Endothelial cell of umbilical vein (primary cell): ENCODE data around the gene MCTP1. TPM values are rescaled to one million over a fixed set of nuclear protein-coding genes. Genes with fewer than 3 reads are reported as not detected.

ENCODE experiments used
- BruUV-seq: library from RNA; stranded (reverse); fragments of 400-500 nt; replicated peaks from 2 replicates; lab custom pipeline; 2021; lab: Mats Ljungman, UMichigan
- CTCF ChIA-PET: fragments of 300-600, 350-600 bp; sonication (Branson Sonifier 250); formaldehyde crosslinking; loops from one replicate; lab custom pipeline; 2021; ENCODE audit warnings: antibody characterized with exemption, inconsistent platforms; lab: Charles Lee
- POLR2A ChIA-PET: fragments of 300-600, 350-600 bp; sonication (Branson Sonifier 250); formaldehyde crosslinking; loops from one replicate; lab custom pipeline; 2021; ENCODE audit warnings: antibody characterized with exemption, inconsistent platforms; lab: Charles Lee
- DNase-seq: peaks from one replicate; pipeline ENCODE4 v3.0.0-alpha.2; 2011; ENCODE audit warnings: low read depth, low spot score
- FAIRE-seq: peaks from 2 replicates; lab custom pipeline; 2011; peaks lifted over from hg19 to GRCh38; lab: Jason Lieb, UNC
- H2AFZ ChIP-seq: 2 replicates; pipeline ENCODE4 v1.6.0; 2012; ENCODE audit warnings: low read depth, low read length, control low read depth, inconsistent platforms
- H3K27ac ChIP-seq: 2 replicates; pipeline ENCODE4 v1.5.1; 2011; ENCODE audit warnings: low read depth, mild to moderate bottlenecking, control low read depth, low read length, moderate library complexity; ENCODE audit not compliant: insufficient read depth
- H3K27me3 ChIP-seq, 2 experiments: 2 replicates each; pipeline versions ENCODE4 v1.6.0 to v1.6.1; 2011; ENCODE audit warnings: low read length in 2 of 2, mixed read lengths in 1 of 2; ENCODE audit not compliant: control insufficient read depth in 2 of 2, insufficient read depth in 2 of 2
- H3K36me3 ChIP-seq, 2 experiments: 2 replicates in 1 of 2; 3 replicates in 1 of 2; pipeline ENCODE4 v1.5.1; 2011; ENCODE audit warnings: low read length in 2 of 2, mild to moderate bottlenecking in 1 of 2, moderate library complexity in 1 of 2; ENCODE audit not compliant: control insufficient read depth in 2 of 2, insufficient read depth in 2 of 2; ENCODE audit errors: extremely low read depth in 1 of 2
- H3K4me1 ChIP-seq: 3 replicates; pipeline ENCODE4 v1.5.1; 2011; ENCODE audit warnings: mild to moderate bottlenecking, low read length; ENCODE audit not compliant: control insufficient read depth, insufficient read depth; ENCODE audit errors: extremely low read depth
- H3K4me2 ChIP-seq: 2 replicates; pipeline ENCODE4 v1.6.1; 2011; ENCODE audit warnings: low read length, control low read depth, mixed read lengths; ENCODE audit not compliant: insufficient read depth
- H3K4me3 ChIP-seq, 3 experiments: fragments of 200-600 bp in 1 of 3; sonication (generic), shearing (Covaris generic) in 1 of 3; replicated peaks in 1 of 3; 2 replicates each; pipeline ENCODE4 v1.5.1; 2011 to 2016; ENCODE audit warnings: control low read depth in 3 of 3, low read length in 3 of 3, mild to moderate bottlenecking in 2 of 3, inconsistent platforms in 1 of 3, low read depth in 1 of 3, moderate library complexity in 1 of 3; ENCODE audit not compliant: insufficient read depth in 1 of 3
- H3K79me2 ChIP-seq: 2 replicates; pipeline ENCODE4 v1.6.0; 2012; ENCODE audit warnings: low read length, inconsistent platforms; ENCODE audit not compliant: control insufficient read depth, insufficient read depth
- H3K9ac ChIP-seq: replicated peaks from 2 replicates; pipeline ENCODE3; 2011; ENCODE audit warnings: low read length, control low read depth; ENCODE audit not compliant: insufficient read depth; ENCODE audit errors: extremely low read depth
- H3K9me1 ChIP-seq: replicated peaks from 3 replicates; pipeline ENCODE4 v1.6.0; 2011; ENCODE audit warnings: mild to moderate bottlenecking, low read length; ENCODE audit not compliant: control insufficient read depth, insufficient read depth; ENCODE audit errors: extremely low read depth
- H3K9me3 ChIP-seq: replicated peaks from 2 replicates; pipeline ENCODE4 v1.5.1; 2012; ENCODE audit warnings: low read length, inconsistent platforms; ENCODE audit not compliant: control insufficient read depth, insufficient read depth
- H4K20me1 ChIP-seq: replicated peaks from 2 replicates; pipeline ENCODE3; 2011; ENCODE audit warnings: mild to moderate bottlenecking, low read length; ENCODE audit not compliant: control insufficient read depth, insufficient read depth; ENCODE audit errors: extremely low read depth
- CTCF ChIP-seq, 2 donors: IDR thresholded peaks; 1 replicate in 1 of 2; 2 replicates in 1 of 2; pipeline ENCODE4 v1.5.1; 2011; ENCODE audit warnings: low read length in 2 of 2, mild to moderate bottlenecking in 2 of 2, moderate library complexity in 2 of 2, control low read depth in 1 of 2, inconsistent platforms in 1 of 2, low read depth in 1 of 2; ENCODE audit not compliant: insufficient read depth in 1 of 2; ENCODE audit errors: extremely low read depth in 1 of 2
- EZH2 ChIP-seq: IDR thresholded peaks from 2 replicates; pipeline ENCODE4 v1.6.1; 2012; ENCODE audit warnings: borderline replicate concordance, low read depth, mild to moderate bottlenecking, moderate library complexity, low read length, inconsistent platforms; ENCODE audit not compliant: severe bottlenecking
- FOS ChIP-seq: IDR thresholded peaks from 2 replicates; pipeline ENCODE4 v1.6.1; 2011; ENCODE audit warnings: mild to moderate bottlenecking, low read length, moderate library complexity, borderline replicate concordance; ENCODE audit not compliant: insufficient read depth
- GATA2 ChIP-seq: IDR thresholded peaks from 2 replicates; pipeline ENCODE4 v1.7.0; 2011; ENCODE audit warnings: low read depth, mild to moderate bottlenecking, moderate library complexity, mixed read lengths, low read length; ENCODE audit not compliant: insufficient read length, insufficient read depth
- JUN ChIP-seq: IDR thresholded peaks from 2 replicates; pipeline ENCODE4 v1.6.1; 2011; ENCODE audit warnings: borderline replicate concordance, low read depth; ENCODE audit not compliant: insufficient read length, insufficient read depth
- MAX ChIP-seq: IDR thresholded peaks from 2 replicates; pipeline ENCODE4 v1.6.1; 2011; ENCODE audit not compliant: insufficient read depth, insufficient read length
- MYC ChIP-seq: IDR thresholded peaks from one replicate; pipeline ENCODE4 v1.6.1; 2011; ENCODE audit warnings: mild to moderate bottlenecking, low read depth, low read length
- POLR2A ChIP-seq: IDR thresholded peaks from 2 replicates; pipeline ENCODE4 v1.6.1; 2012; ENCODE audit warnings: low read depth, mild to moderate bottlenecking, control low read depth, low read length
- POLR2AphosphoS5 ChIP-seq: IDR thresholded peaks from 2 replicates; pipeline ENCODE4 v1.6.1; 2012; ENCODE audit warnings: low read depth, mild to moderate bottlenecking, control low read depth, low read length, moderate library complexity; ENCODE audit not compliant: insufficient read depth
- dilution Hi-C: fragments of 300-500 bp; cut with MboI; formaldehyde crosslinking; loops from one replicate; pipeline ENCODE4 v1.15.0; 2019; ENCODE audit warnings: low sequenced_read_pairs; ENCODE audit not compliant: extremely low pct_ligation_motif_present
- intact Hi-C: fragments of 100-400 bp; cut with micrococcal nuclease; formaldehyde crosslinking; loops from one replicate; pipeline ENCODE4 v1.10.0; 2022
- polyA plus RNA-seq, 4 experiments: library from polyadenylated mRNA; depleted of rRNA in 3 of 4; stranded (reverse) in 3 of 4; unstranded in 1 of 4; fragments of >200 nt; gene quantifications; 2 replicates each; pipeline versions ENCODE4 v1.2.1 to v1.2.3, GENCODE V29; 2011 to 2012; ENCODE audit warnings: missing spikeins in 1 of 4
- total RNA-seq: library from RNA; stranded (reverse); gene quantifications from 2 replicates; pipeline ENCODE4 v1.2.3, GENCODE V29; 2021

Gene MCTP1
- total and polyA plus RNA-seq, 2 donors (not counting 3 experiments of a cell fraction or from before 2014, with no cell fraction given), result 79.3 to 203 TPM

- Histone ChIP-seq H4K20me1 (no peaks in the 10 kb centered on the region), H3K79me2 (no peaks in the 10 kb centered on the region), H3K4me3 (no peak overlapping the region), H3K36me3 (no peaks in the 10 kb centered on the region), H3K4me2 (no peak overlapping the region), H3K27me3 (no peaks in the 10 kb centered on the region), H3K9me1 (no peaks in the 10 kb centered on the region), H3K9ac (no peak overlapping the region), H2AFZ (no peak overlapping the region), H3K9me3 (no peaks in the 10 kb centered on the region), H3K4me1 (no peaks in the 10 kb centered on the region), H3K27ac (no peak overlapping the region)
- DNase-seq, result no peak
- BruUV-seq, result no TSS peak
- no peak for FAIRE-seq
- dilution Hi-C loops, result no loop called here
- intact Hi-C loops, result no loop called here
- TF ChIP-seq JUN (no peak), MYC (no peak), FOS (no peak), GATA2 (no peak), CTCF (IDR thresholded peaks at IDR 0.05; ENCODE audit: extremely low read depth in 1 of 2, insufficient read depth in 1 of 2, low read depth in 1 of 2, low read length in 2 of 2) (no peak), POLR2AphosphoS5 (no peak), EZH2 (no peak), MAX (no peak), POLR2A (no peak)
- ChIA-PET POLR2A (no interaction called here), CTCF (no interaction called here)
Observed at GRCh38 chr5:95164861-95165260, 120.0 kb downstream of the MCTP1 start.
